Ovary (tissue), 9 donors: ENCODE data around the gene FIG4. TPM values are rescaled to one million over a fixed set of nuclear protein-coding genes. Genes with fewer than 3 reads are reported as not detected.
"Not testable (repeated sequence)": the region's sequence is repeated elsewhere in the genome, so short reads cannot be mapped to it uniquely, and the experiment has no call there.

Source experiments
- DNase-seq, 5 donors: peaks; one replicate each; pipeline ENCODE4 v3.0.0-alpha.2; 2019 to 2020
- H3K27ac ChIP-seq, 2 donors: fragments of 200-600 bp; one replicate each; pipeline versions ENCODE4 v1.5.1 to v1.8.0; 2019 to 2022
- H3K27me3 ChIP-seq: fragments of 200-600 bp; one replicate; pipeline ENCODE4 v1.8.0; 2022
- H3K36me3 ChIP-seq: fragments of 200-600 bp; sonication (generic); one replicate; pipeline ENCODE4 v1.5.1; 2019
- H3K4me1 ChIP-seq: one replicate; pipeline ENCODE4 v1.8.1; 2013; ENCODE audit warnings: mild to moderate bottlenecking, moderate library complexity; ENCODE audit not compliant: insufficient read depth
- H3K4me3 ChIP-seq: fragments of 200-600 bp; sonication (generic); one replicate; pipeline ENCODE4 v1.5.1; 2017
- H3K9me3 ChIP-seq, 2 donors: fragments of 200-600 bp in 1 of 2; sonication (generic) in 1 of 2; one replicate each; pipeline versions ENCODE4 v1.5.1 to v1.8.1; 2013 to 2019; ENCODE audit warnings: mild to moderate bottlenecking in 1 of 2, moderate library complexity in 1 of 2
- CTCF ChIP-seq, 3 donors: fragments of 450-650 bp in 2 of 3; fragments of 200-600 bp in 1 of 3; IDR thresholded peaks; one replicate each; pipeline versions ENCODE4 v1.5.1 to v1.8.0; 2016 to 2022; ENCODE audit warnings: antibody characterized with exemption in 3 of 3, mild to moderate bottlenecking in 1 of 3
- EP300 ChIP-seq: sonication (generic); formaldehyde crosslinking; IDR thresholded peaks from one replicate; pipeline ENCODE4 v1.6.1; 2017; ENCODE audit warnings: antibody characterized with exemption
- POLR2A ChIP-seq: fragments of 450-650 bp; IDR thresholded peaks from one replicate; pipeline ENCODE4 v1.6.1; 2017; ENCODE audit warnings: antibody characterized with exemption, mild to moderate bottlenecking, moderate library complexity
- WGBS, 3 donors: extraction: QIAGEN DNeasy Blood & Tissue Kit in 1 of 3; methylation state at CpG; one replicate each; pipeline versions ENCODE4 v1.1.5 to v1.1.7; 2013 to 2017; 5-methylcytosine and 5-hydroxymethylcytosine counted together
- intact Hi-C, 4 donors: fragments of 100-400 bp; cut with DNase I; formaldehyde crosslinking; loops; one replicate each; pipeline versions ENCODE4 v1.11.0 to v1.15.1; 2022 to 2023
- polyA plus RNA-seq, 2 donors: library from polyadenylated mRNA; stranded (reverse); fragments of 200-250 nt in 1 of 2; fragments of 350-450 nt in 1 of 2; fragmentation: Illumina TruSeq in 1 of 2; extraction: RNeasy Lipid Tissue Mini Kit (QIAGEN cat#74804) in 1 of 2; gene quantifications; one replicate each; pipeline ENCODE4 v1.2.3, GENCODE V29; 2013 to 2014
- total RNA-seq, 7 donors: library from RNA; depleted of rRNA in 2 of 7; stranded (reverse); fragments of >200 nt in 2 of 7; fragmentation: NEBNext Ultra II Directional in 3 of 7; extraction: Animal tissue kit (Norgen Biotek cat#: 25700) in 3 of 7; gene quantifications; one replicate each; pipeline versions ENCODE4 v1.1.0 to v1.2.4, GENCODE V29; 2016 to 2023
- donor health status: DM: no; HTN: no; CAD: no; lungs with moderate emphysema.
- donor health status: DM: no; HTN: no; CAD: no.
- donor health status: Bipolar disorder and iron deficiency.
- donor health status: DM: yes; HTN: yes; CAD: no.
- donor health status: DM: no; HTN: no; CAD: no.
- donor health status: DM: yes; HTN: yes; CAD: no.

FIG4 gene
- total and polyA plus RNA-seq, 9 donors, result 7.4 to 17.5 (median 13.3) TPM

GRCh38 chr6:109740787-109741186 is 49.7 kb downstream of the FIG4 start:
- Histone ChIP-seq H3K4me3 (no peak overlapping the region), H3K4me1 (peaks cover 2% of the 10 kb centered on the region), H3K27ac (no peak overlapping the region), H3K27me3 (no peaks in the 10 kb centered on the region), H3K9me3 (no peaks in the 10 kb centered on the region), H3K36me3 (no peaks in the 10 kb centered on the region)
- intact Hi-C loops, result no loop called here
- no peak for DNase-seq
- TF ChIP-seq CTCF (IDR thresholded peaks at IDR 0.05) (no peak), POLR2A (no peak), EP300 (no peak)
- WGBS, 3 donors, result 68 to 82% (median 79%) methylated on average over 7 of the region's 7 CpGs

GRCh38 chr6:109743739-109744138 is 52.6 kb downstream of the FIG4 start:
- Histone ChIP-seq H3K36me3 (no peaks in the 10 kb centered on the region), H3K27ac (no peak overlapping the region), H3K4me1 (peaks cover under 1% of the 10 kb centered on the region), H3K9me3 (no peaks in the 10 kb centered on the region), H3K27me3 (no peaks in the 10 kb centered on the region), H3K4me3 (no peak overlapping the region)
- 67 to 77% (median 68%) methylated on average over 2 of the region's 2 CpGs for WGBS, 3 donors
- intact Hi-C loops, result no loop called here
- DNase-seq, result no peak
- no peak for TF ChIP-seq EP300
- TF ChIP-seq POLR2A, result no peak
- TF ChIP-seq CTCF (IDR thresholded peaks at IDR 0.05), result no peak

GRCh38 chr6:109744779-109745178 is 53.7 kb downstream of the FIG4 start:
- WGBS, 3 donors, result 97 to 100% (median 97%) methylated on average over 3 of the region's 3 CpGs
- H3K27me3 ChIP-seq, DNase-seq, H3K27ac ChIP-seq, H3K4me1 ChIP-seq, intact Hi-C loops, H3K36me3 ChIP-seq, H3K9me3 ChIP-seq, H3K4me3 ChIP-seq: not testable (repeated sequence)

- no peak overlapping the region for H3K27ac ChIP-seq
- H3K36me3 ChIP-seq, result no peaks in the 10 kb centered on the region
- WGBS, 3 donors, result 94 to 97% (median 95%) methylated on average over 2 of the region's 2 CpGs
- H3K27me3 ChIP-seq, result no peaks in the 10 kb centered on the region
- DNase-seq, result no peak
- TF ChIP-seq POLR2A, result no peak
- TF ChIP-seq CTCF (IDR thresholded peaks at IDR 0.05), result no peak
- no peak for TF ChIP-seq EP300
- no peaks in the 10 kb centered on the region for H3K4me1 ChIP-seq
- no peak overlapping the region for H3K4me3 ChIP-seq
- intact Hi-C loops, result no loop called here
- H3K9me3 ChIP-seq, result no peaks in the 10 kb centered on the region
These were observed 56.1 kb downstream of the FIG4 start for GRCh38 chr6:109747221-109747620.

- WGBS, 3 donors, result 97 to 99% (median 98%) methylated on average over 3 of the region's 3 CpGs
These were observed 68.2 kb downstream of the FIG4 start for GRCh38 chr6:109759098-109759955.

More at GRCh38 chr6:109759098-109759955, 68.2 kb downstream of the FIG4 start:
- intact Hi-C loops, result no loop called here
- no peak overlapping the region for H3K27ac ChIP-seq
- no peaks in the 10 kb centered on the region for H3K36me3 ChIP-seq
- no peaks in the 10 kb centered on the region for H3K9me3 ChIP-seq
- TF ChIP-seq CTCF (IDR thresholded peaks at IDR 0.05) (no peak), POLR2A (no peak), EP300 (no peak)
- H3K4me1 ChIP-seq, result no peaks in the 10 kb centered on the region
- no peak overlapping the region for H3K4me3 ChIP-seq
- H3K27me3 ChIP-seq, result peaks cover 2% of the 10 kb centered on the region
- DNase-seq, result no peak
